ENCODE results near the gene TNC.

- TF ChIP-seq, protein P1, sequence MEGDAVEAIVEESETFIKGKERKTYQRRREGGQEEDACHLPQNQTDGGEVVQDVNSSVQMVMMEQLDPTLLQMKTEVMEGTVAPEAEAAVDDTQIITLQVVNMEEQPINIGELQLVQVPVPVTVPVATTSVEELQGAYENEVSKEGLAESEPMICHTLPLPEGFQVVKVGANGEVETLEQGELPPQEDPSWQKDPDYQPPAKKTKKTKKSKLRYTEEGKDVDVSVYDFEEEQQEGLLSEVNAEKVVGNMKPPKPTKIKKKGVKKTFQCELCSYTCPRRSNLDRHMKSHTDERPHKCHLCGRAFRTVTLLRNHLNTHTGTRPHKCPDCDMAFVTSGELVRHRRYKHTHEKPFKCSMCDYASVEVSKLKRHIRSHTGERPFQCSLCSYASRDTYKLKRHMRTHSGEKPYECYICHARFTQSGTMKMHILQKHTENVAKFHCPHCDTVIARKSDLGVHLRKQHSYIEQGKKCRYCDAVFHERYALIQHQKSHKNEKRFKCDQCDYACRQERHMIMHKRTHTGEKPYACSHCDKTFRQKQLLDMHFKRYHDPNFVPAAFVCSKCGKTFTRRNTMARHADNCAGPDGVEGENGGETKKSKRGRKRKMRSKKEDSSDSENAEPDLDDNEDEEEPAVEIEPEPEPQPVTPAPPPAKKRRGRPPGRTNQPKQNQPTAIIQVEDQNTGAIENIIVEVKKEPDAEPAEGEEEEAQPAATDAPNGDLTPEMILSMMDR (IDR thresholded peaks at IDR 0.05): no peak
- TF ChIP-seq POLR2A (IDR thresholded peaks at IDR 0.05): no peak
These were observed 123.2 kb downstream of the TNC start for GRCh38 chr9:114994768-114995167.

All from heart left ventricle (tissue), 13 donors.